HG03469 (cell line): ENCODE results near the gene HCN1.
"Not testable (repeated sequence)": the region's sequence is repeated elsewhere in the genome, so short reads cannot be mapped to it uniquely, and the experiment has no call there.

ENCODE experiments used
- ATAC-seq: cut with Tn5 transposase; IDR thresholded peaks from one replicate; pipeline ENCODE4 v1.9.1; 2021; ENCODE audit warnings: mild to moderate bottlenecking, moderate library complexity, moderate number of reproducible peaks; ENCODE audit not compliant: unreplicated experiment

Gene HCN1

DNA sequence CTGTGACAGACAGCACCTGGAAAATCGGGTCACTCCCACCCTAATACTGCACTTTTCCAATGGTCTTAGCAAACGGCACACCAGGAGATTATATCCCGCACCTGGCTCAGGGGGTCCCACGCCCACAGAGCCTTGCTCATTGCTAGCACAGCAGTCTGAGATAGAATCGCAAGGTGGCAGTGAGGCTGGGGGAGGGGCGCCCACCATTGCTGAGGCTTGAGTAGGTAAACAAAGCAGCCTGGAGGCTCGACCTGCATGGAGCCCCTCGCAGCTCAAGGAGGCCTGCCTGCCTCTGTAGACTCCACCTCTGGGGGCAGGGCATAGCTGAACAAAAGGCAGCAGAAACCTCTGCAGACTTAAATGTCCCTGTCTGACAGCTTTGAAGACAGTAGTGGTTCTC is 383.6 kb downstream of the HCN1 start:
- ATAC-seq = not testable (repeated sequence)

DNA sequence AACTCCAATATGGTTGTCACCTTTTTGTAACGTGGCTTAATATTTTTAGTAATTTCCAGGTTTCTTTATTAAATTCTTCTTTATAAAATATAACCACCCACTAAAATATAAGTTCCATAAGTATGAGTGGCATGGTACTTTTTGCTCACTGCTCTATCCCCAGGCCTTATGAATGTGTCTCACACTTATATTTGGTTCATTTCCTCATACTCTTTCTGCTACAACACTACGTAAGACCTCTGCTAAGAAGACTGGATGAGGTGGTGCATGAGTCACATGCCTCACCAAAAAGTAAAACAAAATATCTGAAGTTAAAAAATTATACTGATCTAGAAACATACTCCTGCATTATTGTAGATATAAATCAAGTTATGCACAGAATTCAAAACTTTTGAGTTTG is 400.9 kb downstream of the HCN1 start:
- ATAC-seq = no peak

DNA sequence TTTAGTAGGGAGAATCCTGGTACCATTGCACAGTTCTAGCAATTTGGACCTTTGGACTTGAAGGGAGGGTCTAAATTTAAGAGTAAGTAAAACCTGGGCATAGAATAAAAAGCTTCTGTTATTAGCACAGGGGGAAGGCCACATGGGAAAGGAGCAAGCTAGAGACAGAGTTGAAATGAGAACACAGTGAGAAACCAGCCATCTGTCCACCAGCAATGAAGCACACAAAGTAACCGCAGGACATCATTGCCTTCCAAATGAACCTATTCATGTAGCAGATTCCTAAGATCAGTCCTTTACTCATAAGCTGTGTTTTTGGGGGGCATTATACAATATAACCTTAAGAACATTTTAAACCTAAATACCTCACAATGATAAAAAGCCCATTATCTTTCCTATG is 407.4 kb downstream of the HCN1 start:
- ATAC-seq = no peak

DNA sequence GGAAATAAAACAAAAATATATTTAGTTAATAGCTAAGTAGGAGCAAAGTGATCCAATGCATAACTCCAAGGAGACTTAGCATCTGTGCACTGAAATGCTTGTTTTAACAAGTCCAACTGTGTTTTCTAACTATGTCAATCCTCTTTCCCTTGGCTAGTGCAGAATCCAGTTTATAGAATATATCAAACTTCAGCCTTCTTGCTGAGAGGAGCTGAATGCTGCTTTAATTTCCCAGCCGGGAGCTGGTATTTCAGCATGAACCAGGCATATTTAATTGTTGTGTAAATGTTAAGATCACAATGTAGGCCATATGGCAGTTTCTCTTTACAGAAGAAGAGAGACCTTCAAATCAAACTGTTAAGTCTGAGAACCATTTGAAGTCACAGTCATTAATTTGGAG is 411.7 kb downstream of the HCN1 start:
- ATAC-seq = no peak

DNA sequence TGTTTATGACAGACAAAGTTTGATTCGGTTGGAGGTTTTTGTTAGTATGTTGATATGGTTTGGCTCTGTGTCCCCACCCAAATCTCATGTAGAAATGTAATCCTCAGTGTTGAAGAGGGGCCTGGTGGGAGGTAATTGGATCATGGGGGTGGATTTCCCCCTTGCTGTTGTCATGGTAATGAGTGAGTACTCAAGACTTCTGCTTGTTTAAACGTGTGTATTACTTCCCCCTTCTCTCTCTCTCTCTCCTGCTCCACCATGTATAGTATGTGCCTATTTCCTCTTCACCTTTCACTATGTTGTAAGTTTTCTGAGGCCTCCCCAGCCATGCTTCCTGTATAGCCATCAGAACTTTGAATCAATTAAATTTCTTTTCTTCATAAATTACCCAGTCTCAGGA is 415.1 kb downstream of the HCN1 start:
- no peak for ATAC-seq

DNA sequence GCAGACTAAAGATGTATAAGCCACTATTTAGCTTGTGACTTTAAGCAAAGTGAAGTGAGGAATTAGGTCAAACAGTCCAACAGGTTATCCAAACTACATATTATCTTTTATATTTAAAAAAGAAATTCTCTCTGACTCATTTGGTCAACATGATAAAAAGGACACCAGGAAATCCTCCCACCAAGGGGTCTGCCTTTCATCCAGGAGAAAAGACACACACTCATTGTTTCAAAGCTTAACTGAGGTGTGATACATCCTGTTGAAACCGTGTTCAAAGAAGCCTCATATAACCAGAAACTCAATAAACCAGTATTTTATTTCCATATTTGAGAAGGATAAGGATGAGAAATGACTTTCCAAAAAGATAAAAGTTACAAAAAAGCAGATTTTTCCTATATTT is 417.1 kb downstream of the HCN1 start:
- ATAC-seq = no peak

DNA sequence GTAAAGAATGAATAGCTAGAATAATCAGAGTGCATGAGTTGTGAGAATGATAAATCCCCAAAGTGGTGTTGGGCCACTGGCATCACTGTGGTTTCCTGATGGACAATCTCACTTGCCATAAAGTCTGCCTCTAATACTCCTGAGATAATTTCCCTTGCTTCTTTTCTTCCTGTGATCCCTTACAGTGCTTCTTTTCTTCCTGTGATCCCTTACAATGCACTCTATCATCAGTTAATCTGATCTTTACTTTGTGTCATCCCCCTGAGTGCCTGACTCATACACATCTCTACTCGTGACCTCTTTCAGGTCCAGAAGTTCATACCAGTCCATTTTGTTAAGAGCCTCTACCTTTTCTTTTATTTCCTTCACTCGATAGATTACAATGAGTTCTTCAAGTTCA is 418.3 kb downstream of the HCN1 start:
- no peak for ATAC-seq

DNA sequence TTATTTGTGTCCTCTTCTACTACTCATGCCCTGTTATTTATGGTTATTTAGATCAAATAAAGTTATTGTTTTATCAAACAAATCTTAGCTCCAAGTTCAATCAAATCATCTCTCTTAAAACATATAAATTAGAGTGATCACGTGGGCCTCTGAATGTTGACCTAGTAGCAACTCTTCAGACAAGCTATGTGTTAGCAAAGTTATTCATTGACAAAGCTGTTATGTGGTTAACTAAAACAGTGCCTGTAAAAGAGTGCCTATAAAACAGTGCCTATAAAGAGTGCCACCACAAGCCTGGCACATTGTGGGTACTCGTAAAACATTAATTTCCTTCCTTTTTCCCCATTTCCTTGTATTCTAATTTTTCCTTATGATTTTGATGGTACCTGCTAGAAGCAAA is 421.9 kb downstream of the HCN1 start:
- no peak for ATAC-seq

DNA sequence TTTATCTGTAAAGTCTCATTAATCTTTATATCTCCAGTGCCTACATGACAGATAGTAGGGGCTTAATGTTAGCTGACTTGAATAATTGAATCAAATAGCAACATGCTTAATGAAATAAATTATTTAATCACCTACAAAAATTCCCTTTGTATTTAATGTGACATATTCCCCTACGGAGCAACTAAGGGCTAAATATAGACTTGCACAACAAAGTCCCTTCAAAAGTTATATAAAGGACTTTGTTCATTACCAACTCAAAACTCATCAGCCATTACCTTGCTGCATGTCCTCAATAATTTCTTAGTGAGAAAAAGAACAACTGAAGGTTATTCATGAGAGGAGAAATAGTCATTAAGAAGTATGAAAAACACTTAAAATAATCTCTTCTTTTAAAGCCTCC is 424.6 kb downstream of the HCN1 start:
- no peak for ATAC-seq

DNA sequence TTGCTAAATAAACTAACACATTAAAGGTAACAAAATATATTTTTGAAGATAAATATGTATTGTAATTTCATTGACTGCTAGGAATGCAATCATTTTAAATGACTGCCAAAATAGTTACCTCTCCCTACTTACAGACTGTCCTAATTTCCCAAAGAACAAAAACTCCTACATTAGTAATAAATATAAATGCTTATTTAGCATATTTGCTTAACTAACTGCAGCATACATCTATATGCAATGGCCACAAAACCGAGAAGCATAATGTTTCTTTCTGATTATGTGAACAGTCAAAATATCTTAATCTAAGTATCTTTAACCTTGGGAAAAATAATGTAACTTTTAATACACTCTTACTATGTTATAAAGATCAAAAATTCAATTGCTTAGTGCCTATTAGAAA is 431.7 kb downstream of the HCN1 start:
- ATAC-seq = no peak

DNA sequence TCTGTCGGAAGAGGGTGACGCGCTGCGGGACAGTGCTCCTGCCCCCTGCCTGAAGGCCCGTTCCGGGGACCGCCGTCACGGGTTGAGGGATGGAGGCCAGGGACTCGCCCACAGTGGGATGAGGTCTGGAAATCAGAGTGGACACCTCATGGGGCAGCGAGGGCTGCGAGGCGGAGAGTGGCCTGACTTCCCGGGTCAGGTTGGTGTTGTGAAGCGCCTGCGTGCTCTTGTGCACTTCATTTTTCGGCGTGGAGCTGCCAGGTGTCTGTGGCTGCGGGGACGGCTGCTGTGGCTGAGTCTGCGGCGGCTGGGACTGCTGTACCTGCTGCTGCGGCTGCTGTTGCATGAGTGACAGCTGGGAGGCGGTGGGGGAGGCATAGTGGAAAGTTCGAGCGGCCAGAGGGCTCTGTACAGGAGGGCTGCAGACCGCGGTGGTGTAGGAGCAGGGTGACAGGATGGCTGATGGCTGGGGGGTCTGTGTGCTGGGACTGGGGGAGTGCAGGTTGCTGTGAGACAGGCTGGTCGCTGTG is 434.1 kb downstream of the HCN1 start:
- ATAC-seq = no peak

DNA sequence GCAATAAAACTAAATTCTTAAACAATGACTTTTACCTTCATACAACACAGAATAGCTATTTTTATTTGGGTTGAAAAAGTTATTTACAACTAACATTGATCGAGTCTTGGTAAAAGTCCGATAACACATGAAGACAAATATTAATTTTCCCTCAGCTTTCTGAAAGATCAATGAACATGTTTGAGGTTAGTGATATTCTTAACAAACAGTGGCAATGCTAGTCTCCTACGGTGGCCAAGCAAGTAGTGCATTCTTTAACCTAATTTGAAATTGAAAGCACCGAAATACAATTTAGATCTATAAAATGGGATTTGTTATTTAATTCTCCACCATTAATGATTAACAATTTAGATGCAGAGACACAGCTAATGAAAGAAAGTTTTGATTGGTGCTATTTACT is 435.1 kb downstream of the HCN1 start:
- no peak for ATAC-seq

DNA sequence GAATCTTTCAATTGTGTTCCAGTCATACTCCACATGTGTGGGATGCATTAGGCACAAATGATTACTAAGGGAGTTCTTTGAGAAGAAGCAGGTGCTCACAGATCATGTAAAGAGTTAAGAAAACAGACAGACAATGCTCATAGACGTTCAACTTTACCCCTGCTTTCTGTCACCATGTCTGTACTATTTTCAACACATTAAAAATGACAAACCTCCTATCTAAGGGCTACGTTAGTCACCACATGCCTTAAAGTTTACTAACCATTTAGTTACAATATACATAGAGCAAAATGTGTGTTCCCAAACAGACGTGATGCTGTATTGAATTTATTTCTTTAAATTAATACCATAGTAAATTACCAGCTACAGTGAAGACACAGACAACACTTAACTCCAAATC is 435.9 kb downstream of the HCN1 start:
- no peak for ATAC-seq

DNA sequence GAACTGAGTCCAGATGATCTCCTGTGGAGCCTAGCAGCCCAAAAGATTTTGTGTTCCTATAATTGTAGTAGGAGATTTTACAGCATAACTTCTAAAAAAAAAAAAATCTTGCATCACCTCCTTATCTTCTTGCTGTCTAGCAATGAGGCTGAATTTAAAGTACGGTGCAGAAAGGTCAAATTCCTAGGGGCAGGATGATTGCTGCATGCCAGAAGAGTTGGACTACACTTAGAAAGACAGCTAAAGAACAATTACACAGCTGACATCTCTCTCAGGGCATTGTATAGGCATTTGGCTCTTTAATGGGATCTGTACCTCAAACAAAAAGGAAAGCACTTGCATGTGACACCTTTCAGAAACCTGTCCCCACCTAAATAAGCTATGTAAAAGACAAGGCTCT is 443.2 kb downstream of the HCN1 start:
- ATAC-seq = no peak

DNA sequence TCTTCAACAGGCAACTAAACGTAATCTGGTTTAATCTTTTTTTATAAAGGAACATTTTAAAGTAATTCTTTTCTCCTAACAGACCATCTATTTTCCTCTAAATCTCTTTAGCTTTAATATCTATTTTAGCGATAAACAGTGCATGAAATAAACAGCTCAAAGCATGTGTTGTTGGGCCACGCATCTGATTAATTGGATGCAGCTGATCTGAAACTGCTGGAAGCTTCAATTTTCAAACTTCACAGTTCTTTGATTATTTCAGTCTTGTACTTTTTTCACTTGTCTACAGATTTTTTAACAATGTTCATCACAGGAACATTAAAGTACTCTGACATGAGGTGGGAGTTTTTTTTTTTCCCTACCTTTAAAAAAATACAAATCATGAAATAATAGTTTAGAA is 443.6 kb downstream of the HCN1 start:
- ATAC-seq = no peak

DNA sequence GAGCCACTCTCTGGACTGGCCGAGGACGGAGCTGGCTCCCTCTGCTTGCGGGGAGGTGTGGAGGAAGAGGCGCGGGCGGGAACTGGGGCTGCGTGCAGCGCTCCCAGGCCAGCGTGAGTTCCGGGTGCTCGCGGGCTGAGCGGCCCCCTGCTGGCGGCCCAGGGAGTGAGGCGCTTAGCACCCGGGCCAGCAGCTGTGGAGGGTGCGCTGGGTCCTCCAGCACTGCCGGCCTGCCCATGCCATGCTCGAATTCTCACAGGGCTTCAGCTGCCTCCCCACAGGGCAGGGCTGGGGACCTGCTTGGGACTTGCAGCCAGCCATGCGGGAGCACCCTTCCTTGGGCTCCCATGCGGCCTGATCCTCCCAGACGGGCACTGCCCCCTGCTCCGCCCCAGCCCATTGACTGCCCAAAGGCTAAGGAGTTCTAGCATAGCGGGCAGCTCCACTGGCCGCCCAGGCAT is 470.6 kb downstream of the HCN1 start:
- ATAC-seq = no peak

DNA sequence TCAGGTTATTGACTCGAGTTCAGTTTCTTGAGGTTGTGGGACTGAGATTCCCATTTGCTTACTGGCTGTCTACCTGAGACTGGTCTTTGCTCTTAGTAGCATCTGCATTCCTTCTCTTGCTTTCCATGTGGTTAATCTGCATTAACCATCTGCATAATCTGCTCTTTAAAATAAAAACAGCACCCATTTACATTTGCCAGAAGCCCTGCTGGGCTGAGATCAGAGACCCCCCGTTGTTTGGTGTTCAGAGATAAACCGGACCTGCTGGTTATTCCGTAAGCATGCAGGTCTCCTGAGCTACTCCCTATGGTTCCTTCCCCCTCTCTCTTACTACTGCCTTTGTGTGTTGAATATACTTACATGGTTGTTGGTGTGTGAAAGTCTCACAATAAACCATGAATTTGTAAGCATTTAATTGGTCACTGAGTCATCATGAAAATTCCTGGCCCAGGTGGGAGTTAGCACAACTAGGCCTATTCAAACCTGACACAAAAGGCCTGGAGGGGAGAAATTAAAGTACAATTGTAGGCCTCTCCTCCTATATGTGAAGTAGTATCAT is 490.7 kb downstream of the HCN1 start:
- ATAC-seq = no peak
